Stimulated activated CD8-positive, alpha-beta memory T cell treated with anti-CD3 and anti-CD28 coated beads, Interleukin-7, amount 100 ng/mL, for 48 hours (primary cell): ENCODE results near the gene FARP1.

Source experiments
- DNase-seq, 2 donors: peaks; one replicate each; pipeline ENCODE4 v3.0.0-alpha.2; 2020; ENCODE audit warnings: low read depth in 1 of 2; ENCODE audit errors: extremely low read depth in 1 of 2

The FARP1 gene

GRCh38 chr13:98279473-98280175 lies 136.7 kb downstream of the FARP1 start:
- DNase-seq: no peak

- DNase-seq: no peak
Observed at GRCh38 chr13:98280176-98280510, 137.2 kb downstream of the FARP1 start.

- no peak for DNase-seq
Observed at GRCh38 chr13:98284679-98285078, 141.8 kb downstream of the FARP1 start.

GRCh38 chr13:98285317-98285716 lies 142.4 kb downstream of the FARP1 start:
- no peak for DNase-seq

GRCh38 chr13:98285852-98286594 lies 143.1 kb downstream of the FARP1 start:
- DNase-seq: no peak

GRCh38 chr13:98286799-98287198 lies 143.9 kb downstream of the FARP1 start:
- DNase-seq: no peak

- no peak for DNase-seq
Observed at GRCh38 chr13:98288211-98288610, 145.3 kb downstream of the FARP1 start.

GRCh38 chr13:98289339-98289945 lies 146.5 kb downstream of the FARP1 start:
- no peak for DNase-seq

GRCh38 chr13:98290261-98290660 lies 147.4 kb downstream of the FARP1 start:
- no peak for DNase-seq

GRCh38 chr13:98291658-98292057 lies 148.8 kb downstream of the FARP1 start:
- DNase-seq: no peak

- no peak for DNase-seq
Observed at GRCh38 chr13:98293103-98293502, 150.2 kb downstream of the FARP1 start.

- no peak for DNase-seq
Observed at GRCh38 chr13:98293570-98294142, 150.8 kb downstream of the FARP1 start.

- no peak for DNase-seq
Observed at GRCh38 chr13:98295371-98295770, 152.5 kb downstream of the FARP1 start.

- DNase-seq: no peak
Observed at GRCh38 chr13:98297051-98297450, 154.2 kb downstream of the FARP1 start.

GRCh38 chr13:98297745-98298144 lies 154.9 kb downstream of the FARP1 start:
- DNase-seq: no peak

GRCh38 chr13:98298599-98298998 lies 155.7 kb downstream of the FARP1 start:
- no peak for DNase-seq

GRCh38 chr13:98299235-98299965 lies 156.5 kb downstream of the FARP1 start:
- DNase-seq: no peak

GRCh38 chr13:98299966-98300350 lies 157.1 kb downstream of the FARP1 start:
- DNase-seq: no peak

GRCh38 chr13:98300956-98301641 lies 158.2 kb downstream of the FARP1 start:
- no peak for DNase-seq

GRCh38 chr13:98301721-98302120 lies 158.8 kb downstream of the FARP1 start:
- DNase-seq: no peak

GRCh38 chr13:98303858-98304257 lies 161.0 kb downstream of the FARP1 start:
- DNase-seq: no peak
